Vagina (tissue), 2 donors: ENCODE measurements around the gene RTTN.

ENCODE experiments used
- POLR2AphosphoS5 ChIP-seq, 2 donors: sonication (generic); formaldehyde crosslinking; IDR thresholded peaks; one replicate each; pipeline ENCODE4 v1.9.0; 2017; ENCODE audit warnings: antibody characterized with exemption in 2 of 2, mild to moderate bottlenecking in 2 of 2, low read depth in 1 of 2; ENCODE audit not compliant: insufficient read depth in 1 of 2
- TF ChIP-seq, protein P1 (sequence below), 3 experiments: fragments of 450-650 bp in 2 of 3; fragments of 200-600 bp in 1 of 3; sonication (generic) in 1 of 3; IDR thresholded peaks; one replicate each; pipeline ENCODE4 v1.5.1; 2017 to 2019; ENCODE audit warnings: antibody characterized with exemption in 3 of 3, mild to moderate bottlenecking in 2 of 3, moderate library complexity in 2 of 3

DNA sequence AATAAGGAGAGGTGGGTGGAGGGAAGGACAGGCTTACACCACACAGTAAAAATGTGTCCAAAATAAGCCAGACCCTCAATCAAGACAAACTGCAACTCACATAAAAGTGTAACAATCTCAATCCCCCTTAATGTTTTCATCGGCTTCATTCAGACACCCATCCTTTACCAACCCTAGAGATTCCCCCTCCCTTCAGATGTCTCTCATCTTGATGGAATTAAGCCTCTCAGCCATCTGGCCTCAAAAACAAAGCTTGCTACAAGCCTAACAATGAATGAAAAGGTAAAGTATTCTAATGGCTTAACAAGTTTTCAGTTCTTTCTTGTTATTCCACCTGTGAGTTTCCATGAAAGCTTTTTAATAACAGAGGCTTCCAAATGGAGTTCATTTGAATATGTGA is 5.2 kb downstream of the RTTN start:
- TF ChIP-seq POLR2AphosphoS5 (IDR thresholded peaks at IDR 0.05; ENCODE audit: insufficient read depth in 1 of 2, low read depth in 1 of 2) = no peak
- TF ChIP-seq, protein P1, sequence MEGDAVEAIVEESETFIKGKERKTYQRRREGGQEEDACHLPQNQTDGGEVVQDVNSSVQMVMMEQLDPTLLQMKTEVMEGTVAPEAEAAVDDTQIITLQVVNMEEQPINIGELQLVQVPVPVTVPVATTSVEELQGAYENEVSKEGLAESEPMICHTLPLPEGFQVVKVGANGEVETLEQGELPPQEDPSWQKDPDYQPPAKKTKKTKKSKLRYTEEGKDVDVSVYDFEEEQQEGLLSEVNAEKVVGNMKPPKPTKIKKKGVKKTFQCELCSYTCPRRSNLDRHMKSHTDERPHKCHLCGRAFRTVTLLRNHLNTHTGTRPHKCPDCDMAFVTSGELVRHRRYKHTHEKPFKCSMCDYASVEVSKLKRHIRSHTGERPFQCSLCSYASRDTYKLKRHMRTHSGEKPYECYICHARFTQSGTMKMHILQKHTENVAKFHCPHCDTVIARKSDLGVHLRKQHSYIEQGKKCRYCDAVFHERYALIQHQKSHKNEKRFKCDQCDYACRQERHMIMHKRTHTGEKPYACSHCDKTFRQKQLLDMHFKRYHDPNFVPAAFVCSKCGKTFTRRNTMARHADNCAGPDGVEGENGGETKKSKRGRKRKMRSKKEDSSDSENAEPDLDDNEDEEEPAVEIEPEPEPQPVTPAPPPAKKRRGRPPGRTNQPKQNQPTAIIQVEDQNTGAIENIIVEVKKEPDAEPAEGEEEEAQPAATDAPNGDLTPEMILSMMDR (IDR thresholded peaks at IDR 0.05) = no peak
